HEK293T (cell line): ENCODE measurements around the gene TMEM232.
A peak's percentile ranks its signal among the peaks of the same experiment; 100 is the strongest.

Source experiments
- FOXA1 ChIP-seq: fragments of 450-650 bp; IDR thresholded peaks from 2 replicates; pipeline ENCODE4 v1.6.1; 2016; ENCODE audit warnings: mild to moderate bottlenecking
- FOXK2 ChIP-seq: fragments of 450-650 bp; IDR thresholded peaks from 2 replicates; pipeline ENCODE4 v1.6.1; 2016; ENCODE audit warnings: mild to moderate bottlenecking
- FOXM1 ChIP-seq: fragments of 450-650 bp; IDR thresholded peaks from 2 replicates; pipeline ENCODE4 v1.6.1; 2017; ENCODE audit warnings: mild to moderate bottlenecking, borderline replicate concordance
- PKNOX1 ChIP-seq: fragments of 450-650 bp; IDR thresholded peaks from 2 replicates; pipeline ENCODE4 v1.6.1; 2016
- SP1 ChIP-seq: fragments of 450-650 bp; IDR thresholded peaks from 2 replicates; pipeline ENCODE4 v1.6.1; 2017
- SUZ12 ChIP-seq: fragments of 450-650 bp; IDR thresholded peaks from 2 replicates; pipeline ENCODE4 v1.6.1; 2016; ENCODE audit warnings: mild to moderate bottlenecking
- TARDBP ChIP-seq: fragments of 450-650 bp; IDR thresholded peaks from 2 replicates; pipeline ENCODE4 v1.6.1; 2016

- TF ChIP-seq PKNOX1 (peak; percentile 56; the same call in 1 of the 2 replicates), FOXM1 (no peak), FOXA1 (no peak), SUZ12 (no peak), SP1 (no peak), TARDBP (no peak), FOXK2 (no peak)
Measured at GRCh38 chr5:110738812-110739651, 12.6 kb upstream of the TMEM232 start, which contains the start of gene SLC25A46.
